GM10266 (cell line): Measurements from ENCODE around the gene ZNF143.
"Not testable (repeated sequence)": the region's sequence is repeated elsewhere in the genome, so short reads cannot be mapped to it uniquely, and the experiment has no call there.

Source experiments
- DNase-seq: peaks from one replicate; pipeline ENCODE4 v3.0.0; 2012; ENCODE audit errors: extremely low spot score
- CTCF ChIP-seq: IDR thresholded peaks from 2 replicates; pipeline ENCODE4 v1.5.1; 2012; ENCODE audit warnings: mild to moderate bottlenecking, low read depth; ENCODE audit not compliant: control insufficient read depth, insufficient read depth; ENCODE audit errors: missing control alignments

The ZNF143 gene

GRCh38 chr11:9530020-9530621 lies 69.3 kb downstream of the ZNF143 start:
- DNase-seq: no peak
- no peak for TF ChIP-seq CTCF

- DNase-seq: no peak
- no peak for TF ChIP-seq CTCF
Measured at GRCh38 chr11:9530901-9531625, 70.3 kb downstream of the ZNF143 start.

DNA sequence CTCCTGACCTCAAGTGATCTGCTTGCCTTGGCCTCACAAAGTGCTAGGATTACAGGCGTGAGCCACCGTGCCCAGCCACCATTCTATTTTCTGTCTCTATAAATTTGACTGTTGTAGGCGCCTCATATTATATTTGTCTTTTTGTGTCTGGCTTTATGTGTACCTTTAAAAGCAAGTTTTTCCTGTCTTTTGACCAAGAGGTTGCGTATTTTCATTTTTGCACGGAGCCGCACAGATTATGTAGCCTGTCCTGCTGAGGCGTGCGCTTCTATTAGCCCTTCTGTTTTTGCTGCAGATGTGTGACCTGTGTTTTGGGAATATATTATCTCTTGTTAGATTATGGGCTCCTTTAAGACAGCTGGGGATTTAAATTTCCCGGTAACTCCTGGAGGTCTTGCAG lies 72.2 kb downstream of the ZNF143 start:
- no peak for TF ChIP-seq CTCF

DNA sequence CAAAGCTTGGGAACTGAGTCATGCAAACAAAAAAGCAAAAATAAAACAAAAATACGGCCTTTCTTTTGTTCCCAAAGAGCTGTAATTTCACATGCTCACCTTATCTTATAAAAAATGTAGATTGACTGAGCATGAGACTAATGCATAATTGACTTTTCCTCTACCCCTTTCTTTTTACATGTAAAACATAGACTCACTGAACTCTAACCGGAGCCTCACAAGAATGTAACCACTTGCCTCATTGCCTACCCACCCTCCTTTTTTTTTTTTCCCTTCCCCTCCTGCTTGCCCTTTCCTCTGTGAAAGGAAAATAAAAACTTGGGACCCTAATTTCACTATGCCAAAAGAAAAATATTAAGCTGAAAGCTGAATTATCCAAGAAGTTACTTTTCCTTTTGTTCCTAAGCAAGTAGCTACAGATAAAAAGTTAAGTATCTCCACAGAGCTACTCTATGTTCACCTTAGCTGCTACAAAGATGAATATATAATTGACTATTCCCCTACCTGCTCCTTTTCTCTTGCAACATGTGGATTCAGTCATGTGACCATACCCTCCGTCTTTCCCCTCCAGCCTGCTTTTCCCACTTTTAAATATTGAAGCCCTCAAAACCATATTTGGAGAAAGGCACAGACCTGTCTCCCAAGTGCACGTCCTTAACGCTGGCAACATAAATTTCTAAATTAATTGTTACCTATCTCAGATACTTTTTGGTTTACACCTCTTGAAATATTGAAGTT lies 73.1 kb downstream of the ZNF143 start:
- no peak for TF ChIP-seq CTCF
- no peak for DNase-seq

More for the DNA sequence above, 72.2 kb downstream of the ZNF143 start:
- DNase-seq: no peak

DNA sequence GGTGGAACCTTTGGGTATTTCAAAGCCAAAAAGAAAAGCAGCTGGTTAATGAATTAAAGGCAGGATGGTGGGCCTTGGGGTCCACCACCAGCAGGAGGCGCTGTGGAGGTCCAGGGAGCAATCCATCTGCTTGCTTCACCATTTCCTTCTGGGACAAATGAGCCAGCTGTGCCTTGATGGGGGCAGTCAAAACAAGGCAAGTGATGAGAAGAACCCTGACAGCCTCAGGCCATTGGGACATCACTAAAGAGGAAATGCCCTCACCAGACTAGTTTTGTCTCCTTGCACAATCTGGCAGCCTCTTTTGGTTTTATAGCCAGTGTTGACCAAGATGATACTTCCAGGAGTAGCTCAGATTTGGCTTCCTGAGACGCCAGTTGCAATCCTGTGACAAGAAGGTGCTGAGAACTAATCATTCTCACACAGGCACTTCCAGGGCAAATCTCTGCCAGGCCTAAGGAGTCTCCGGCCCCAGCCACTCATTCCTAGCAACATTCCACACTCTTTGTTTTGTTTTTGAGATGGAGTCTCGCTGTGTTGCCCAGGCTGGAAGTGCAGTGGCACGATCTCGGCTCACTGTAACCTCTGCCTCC lies 74.5 kb downstream of the ZNF143 start:
- TF ChIP-seq CTCF: peak; percentile 91
- DNase-seq: peak; percentile 68

GRCh38 chr11:9538548-9538947 lies 77.7 kb downstream of the ZNF143 start:
- DNase-seq: no peak
- no peak for TF ChIP-seq CTCF

DNA sequence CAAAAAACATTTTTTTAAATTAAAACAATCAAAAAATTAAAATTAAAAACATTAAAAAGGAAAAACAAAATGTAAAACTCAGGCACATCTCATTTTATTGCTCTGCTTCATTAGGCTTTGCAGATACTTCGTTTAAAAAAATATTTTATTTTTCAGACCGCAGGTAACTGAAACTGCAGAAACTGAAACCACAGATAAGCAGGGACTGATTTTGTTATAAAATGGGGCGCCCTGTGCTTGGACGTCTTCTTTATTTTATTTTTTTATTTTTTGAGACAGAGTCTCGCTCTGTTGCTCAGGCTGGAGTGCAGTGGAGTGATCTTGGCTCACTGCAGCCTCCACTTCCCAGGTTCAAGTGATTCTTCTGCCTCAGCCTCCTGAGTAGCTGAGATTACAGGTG lies 88.4 kb downstream of the ZNF143 start:
- DNase-seq: not testable (repeated sequence)
